Prostate gland (tissue), 2 donors: ENCODE measurements around the gene ERVMER34-1.

Experiments
- CTCF ChIP-seq, 4 experiments: fragments of 200-600 bp in 2 of 4; fragments of 450-650 bp in 2 of 4; sonication (generic) in 2 of 4; IDR thresholded peaks; 1 replicate in 3 of 4; 2 replicates in 1 of 4; pipeline ENCODE4 v1.5.1; 2016 to 2019; ENCODE audit warnings: antibody characterized with exemption in 4 of 4, mild to moderate bottlenecking in 2 of 4, moderate library complexity in 2 of 4
- POLR2A ChIP-seq: fragments of 450-650 bp; IDR thresholded peaks from one replicate; pipeline ENCODE4 v1.6.1; 2016; ENCODE audit warnings: antibody characterized with exemption, mild to moderate bottlenecking

GRCh38 chr4:52780617-52781354 lies 29.6 kb upstream of the ERVMER34-1 start:
- TF ChIP-seq CTCF (IDR thresholded peaks at IDR 0.05) (no peak), POLR2A (no peak)
